GF-D8 (cell line): ENCODE data around the gene KLHDC2.
A peak's percentile ranks its signal among the peaks of the same experiment; 100 is the strongest.
"Not testable (repeated sequence)": the region's sequence is repeated elsewhere in the genome, so short reads cannot be mapped to it uniquely, and the experiment has no call there.

Experiments
- DNase-seq: peaks from one replicate; lab custom pipeline; 2025; lab: John Stamatoyannopoulos, UW

KLHDC2 gene, protein sequence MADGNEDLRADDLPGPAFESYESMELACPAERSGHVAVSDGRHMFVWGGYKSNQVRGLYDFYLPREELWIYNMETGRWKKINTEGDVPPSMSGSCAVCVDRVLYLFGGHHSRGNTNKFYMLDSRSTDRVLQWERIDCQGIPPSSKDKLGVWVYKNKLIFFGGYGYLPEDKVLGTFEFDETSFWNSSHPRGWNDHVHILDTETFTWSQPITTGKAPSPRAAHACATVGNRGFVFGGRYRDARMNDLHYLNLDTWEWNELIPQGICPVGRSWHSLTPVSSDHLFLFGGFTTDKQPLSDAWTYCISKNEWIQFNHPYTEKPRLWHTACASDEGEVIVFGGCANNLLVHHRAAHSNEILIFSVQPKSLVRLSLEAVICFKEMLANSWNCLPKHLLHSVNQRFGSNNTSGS

DNA sequence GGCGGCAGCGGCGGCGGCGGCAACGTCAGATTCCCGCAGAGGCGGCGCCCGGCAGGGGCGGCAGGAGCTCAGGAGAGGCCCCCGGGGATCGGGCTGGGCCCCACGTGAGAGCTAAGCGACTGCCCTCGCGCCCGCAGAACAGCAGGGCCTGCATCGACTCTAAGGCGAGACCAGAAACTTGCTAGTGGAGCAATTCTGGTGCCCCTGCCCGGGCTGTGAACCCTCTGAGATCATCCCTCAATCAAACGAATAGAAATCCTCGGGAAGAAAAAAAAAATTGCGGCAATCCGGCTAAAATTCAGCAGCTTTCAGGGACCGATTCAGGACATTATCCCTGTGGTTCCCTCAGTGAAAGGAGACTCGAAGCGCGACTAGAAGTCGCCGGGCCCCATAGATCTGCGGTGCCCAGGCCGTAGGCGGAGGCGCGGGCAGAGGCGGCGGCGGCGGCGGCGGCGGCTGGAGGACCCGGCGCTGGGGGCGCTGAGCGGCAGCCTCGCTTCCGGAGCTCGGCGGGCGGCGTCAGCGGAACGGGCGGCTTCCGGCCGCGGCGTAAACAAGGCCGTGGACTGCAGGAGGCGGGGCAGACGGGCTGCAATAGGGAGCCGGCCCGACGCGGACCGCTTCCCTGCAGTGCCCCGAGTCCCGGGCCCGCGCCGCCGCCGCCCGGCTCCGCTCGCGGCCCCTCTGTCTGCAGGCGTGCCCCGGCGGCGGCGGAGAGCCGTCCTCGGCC, at the start of gene KLHDC2:
TSS of gene KLHDC2 (plus strand) at position 583 of the 730 bp plus-strand sequence. CDS start 316 bp downstream, outside the sequence.
- DNase-seq = peak; percentile 74

DNA sequence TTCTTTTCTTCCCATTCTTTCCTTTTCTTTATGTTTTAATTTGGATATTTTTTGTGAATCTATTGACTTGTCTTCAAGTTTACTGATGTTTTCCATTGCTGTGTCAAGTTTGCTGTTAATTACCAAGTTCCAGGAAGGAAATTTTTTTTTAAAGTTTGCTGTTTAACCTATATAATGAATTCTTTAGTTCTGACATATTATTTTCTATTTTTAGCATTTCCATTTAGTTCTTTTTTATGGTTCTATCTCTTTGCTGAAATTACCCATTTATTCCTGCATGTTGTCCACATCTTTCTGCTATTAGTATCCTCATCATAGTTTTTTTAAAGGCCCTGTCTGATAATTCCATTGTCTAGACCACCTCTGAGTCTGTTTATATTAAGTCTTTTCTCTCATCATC, 47.2 kb upstream of the KLHDC2 start:
- no peak for DNase-seq

DNA sequence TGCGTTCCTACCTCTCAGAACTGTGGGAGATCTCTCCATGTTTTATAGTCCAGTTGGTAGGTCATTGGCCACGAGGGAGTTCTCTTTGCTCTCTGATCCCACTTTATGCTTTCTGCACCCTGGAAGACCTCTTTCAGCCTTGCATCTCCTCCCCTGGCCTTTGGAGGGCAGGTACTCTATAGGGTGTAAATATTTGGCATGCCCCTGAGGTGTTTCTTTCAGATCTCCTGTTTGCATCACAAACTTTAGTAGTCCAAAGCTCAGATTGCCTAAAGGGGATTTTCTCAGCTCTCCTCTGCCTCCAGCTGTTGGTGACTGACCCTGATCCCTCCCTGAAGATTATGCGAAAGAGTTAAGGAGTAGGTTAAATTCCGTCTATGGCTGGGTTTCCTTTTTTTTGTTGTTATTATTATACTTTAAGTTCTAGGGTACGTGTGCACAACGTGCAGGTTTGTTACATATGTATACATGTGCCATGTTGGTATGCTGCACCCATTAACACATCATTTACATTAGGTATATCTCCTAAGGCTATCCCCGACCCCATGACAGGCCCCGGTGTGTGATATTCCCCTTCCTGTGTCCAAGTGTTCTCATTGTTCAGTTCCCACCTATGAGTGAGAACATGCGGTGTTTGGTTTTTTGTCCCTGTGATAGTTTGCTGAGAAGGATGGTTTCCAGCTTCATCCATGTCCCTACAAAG, 46.1 kb upstream of the KLHDC2 start:
- not testable (repeated sequence) for DNase-seq

DNA sequence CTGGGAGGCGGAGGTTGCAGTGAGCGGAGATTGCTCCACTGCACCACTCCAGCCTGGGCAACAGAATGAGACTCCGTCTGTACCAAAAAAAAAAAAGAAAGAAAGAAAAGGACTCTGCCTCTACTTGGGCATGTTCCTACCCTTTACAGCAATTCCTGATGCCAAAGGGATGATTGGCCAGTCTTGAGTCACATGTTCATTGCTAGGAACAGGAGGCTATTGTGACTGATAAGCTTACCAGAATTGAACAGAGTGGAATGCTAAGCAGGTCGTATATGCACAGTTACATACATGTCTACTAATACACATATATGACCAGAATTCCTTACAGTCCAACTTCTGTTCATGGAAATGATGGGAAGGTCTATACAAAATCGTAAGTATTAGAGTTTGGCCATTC, 40.8 kb upstream of the KLHDC2 start:
- no peak for DNase-seq

DNA sequence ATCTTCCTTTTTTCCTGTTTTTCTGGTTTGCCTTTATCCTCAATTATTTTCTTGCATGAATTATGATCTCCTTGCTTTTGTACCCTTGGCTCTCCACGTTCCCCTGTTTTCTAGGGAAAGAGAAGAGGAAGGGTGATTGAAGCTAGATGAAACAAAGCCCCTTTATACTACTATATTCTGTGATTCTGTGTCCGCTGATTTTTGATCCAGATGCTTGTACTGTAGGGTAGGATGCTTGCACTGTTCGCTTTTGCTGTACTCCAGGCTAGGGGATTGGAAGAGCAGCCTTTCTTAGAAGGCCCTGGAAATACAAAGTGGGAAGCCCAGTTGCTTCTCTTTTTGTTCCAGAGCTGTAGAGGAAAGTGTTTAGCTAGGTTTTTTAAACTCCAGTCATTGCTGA, 35.1 kb upstream of the KLHDC2 start:
- DNase-seq = no peak

DNA sequence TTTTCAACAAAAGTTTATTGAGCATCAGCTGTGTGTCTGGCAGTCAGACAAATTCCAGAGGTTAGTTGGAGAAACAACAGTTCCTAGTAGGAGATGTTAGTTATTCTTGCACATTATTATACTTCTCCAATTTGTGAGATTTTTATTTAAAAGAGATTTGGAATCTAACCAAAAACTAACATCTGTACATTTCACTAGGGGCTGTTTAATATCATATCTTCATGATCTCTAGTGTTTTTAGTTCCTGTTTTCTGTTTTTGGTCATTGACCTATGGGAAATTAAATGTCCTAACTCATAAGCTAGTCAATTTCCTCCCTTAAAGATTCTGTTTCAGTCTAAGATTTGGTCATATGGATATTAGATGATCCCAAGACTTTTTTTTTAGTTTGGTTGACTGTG, 34.1 kb upstream of the KLHDC2 start:
- no peak for DNase-seq

DNA sequence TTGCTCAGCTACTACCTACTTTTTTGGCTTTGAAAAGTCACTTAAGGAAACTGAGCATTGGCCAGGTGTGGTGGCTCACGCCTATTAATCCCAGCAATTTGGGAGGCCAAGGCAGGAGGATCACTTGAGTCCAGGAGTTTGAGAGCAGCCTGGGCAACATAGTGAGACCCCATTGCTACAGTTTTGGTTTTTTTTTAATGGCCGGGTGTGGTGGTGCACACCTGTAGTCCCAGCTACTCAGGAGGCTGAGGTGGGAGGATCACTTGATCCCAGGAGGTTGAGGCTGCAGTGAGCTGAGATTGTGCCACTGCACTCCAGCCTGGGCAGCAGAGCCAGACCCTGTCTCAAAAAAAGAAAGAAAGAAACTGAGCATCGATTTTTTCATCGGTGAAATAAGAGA, 32.3 kb upstream of the KLHDC2 start:
- DNase-seq = not testable (repeated sequence)

DNA sequence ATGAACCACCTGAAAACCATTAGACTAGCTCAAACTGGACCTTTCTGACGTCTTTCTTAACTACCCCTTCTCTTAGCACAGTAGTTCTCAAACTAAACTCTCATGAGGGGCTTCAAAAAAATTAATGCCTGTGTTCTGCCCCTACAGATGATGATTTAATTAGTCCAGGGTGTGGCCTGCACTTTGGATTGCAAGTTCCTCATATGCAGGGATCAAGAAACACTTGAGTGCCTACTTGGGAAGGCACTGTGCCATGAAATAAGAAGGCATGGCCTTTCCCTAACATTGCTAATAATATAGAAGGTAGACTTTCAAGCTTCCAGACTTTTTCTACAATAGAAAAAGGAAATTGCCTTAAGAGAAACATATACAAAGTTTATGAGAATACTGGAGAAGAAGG, 22.8 kb upstream of the KLHDC2 start:
- no peak for DNase-seq

DNA sequence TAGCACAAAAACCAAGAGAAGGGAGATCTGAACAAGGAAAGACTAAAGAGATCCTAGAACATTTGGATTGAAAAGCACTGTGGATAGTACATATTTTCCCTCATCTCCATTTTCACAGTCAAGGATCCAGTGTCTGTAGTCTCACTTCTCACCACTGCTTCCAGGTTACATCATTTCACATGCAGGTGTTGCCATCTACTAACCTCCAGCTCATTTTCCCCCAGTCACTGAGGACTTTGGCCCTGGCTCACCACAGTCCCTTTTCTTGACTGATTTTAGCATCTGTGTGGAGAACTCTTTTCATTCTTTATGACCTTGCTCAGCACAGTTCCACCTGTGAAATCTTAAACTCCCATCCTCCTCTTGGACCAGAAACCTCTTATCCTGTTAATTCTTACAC, 21.5 kb upstream of the KLHDC2 start:
- not testable (repeated sequence) for DNase-seq

DNA sequence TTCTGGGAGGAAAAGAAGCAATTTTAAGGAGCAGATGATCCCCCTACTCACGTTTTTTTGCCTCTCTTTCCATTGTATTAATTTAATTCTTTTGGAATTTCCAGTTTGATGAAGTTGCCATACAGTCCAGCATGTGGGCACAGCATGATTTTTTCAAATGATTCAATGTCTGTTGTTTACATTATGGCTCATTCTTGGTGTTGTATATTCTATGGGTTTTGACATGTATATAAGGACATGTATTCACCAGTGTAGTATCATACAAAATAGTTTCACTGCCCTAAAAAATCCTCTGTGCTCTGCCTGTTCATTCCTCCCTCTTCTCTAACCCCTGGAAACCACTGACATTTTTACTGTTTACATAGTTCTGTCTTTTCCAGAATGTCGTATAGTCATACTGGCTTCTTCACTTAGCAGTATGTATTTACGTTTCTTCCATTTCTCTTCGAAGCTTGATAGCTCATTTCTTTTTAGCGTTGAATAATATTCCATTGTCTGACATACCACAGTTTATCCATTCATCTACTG, 13.3 kb upstream of the KLHDC2 start:
- no peak for DNase-seq

DNA sequence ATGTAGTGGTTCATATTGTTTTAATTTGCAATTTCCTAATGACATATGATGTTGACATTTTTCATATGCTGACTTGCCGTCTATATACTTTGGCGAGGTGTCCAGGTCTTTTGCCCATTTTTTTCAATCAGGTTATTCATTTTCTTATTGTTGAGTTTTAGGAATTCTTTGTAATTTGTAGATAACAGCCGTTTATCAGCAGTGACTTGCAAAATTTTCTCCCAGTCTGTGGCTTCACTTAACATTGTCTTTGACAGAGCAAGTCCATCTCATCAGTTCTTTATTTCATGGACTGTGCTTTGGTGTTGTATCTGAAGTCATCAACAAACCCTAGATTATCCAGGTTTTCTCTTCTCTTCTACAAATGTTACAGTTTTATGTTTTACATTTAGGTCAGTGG, 12.6 kb upstream of the KLHDC2 start:
- no peak for DNase-seq

DNA sequence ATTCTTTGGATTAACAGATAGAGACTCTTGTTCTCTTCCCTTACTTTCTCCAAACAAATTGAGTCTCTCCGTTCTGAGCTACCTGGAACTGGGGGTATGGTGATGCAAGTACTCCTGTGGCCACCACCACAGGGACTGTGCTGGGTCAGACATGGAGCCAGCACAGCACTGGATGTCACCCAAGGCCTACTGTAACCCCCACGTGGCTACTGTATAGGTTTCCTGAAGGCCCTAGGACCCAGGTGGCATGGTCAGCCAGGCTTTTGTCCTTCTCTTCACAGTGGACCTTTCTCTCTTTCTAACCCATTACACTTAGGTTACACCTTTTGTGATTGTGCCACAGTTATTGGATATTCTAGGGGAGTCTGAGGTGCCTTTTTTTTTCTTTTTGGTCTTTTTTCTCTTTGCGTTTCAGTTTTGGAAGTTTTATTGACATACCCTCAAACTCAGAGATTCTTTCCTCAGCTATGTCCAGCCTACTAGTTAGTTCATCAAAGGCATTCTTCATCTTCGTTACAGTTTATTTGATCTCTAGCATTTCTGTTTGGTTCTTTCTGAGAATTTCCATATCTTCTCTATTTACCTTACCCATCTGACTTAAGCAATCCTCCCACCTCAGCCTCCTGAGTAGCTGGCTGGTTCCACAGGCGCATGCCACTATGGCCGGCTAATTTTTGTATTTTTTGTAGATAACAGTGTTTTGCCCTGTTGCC, 6.0 kb upstream of the KLHDC2 start:
- DNase-seq = no peak

DNA sequence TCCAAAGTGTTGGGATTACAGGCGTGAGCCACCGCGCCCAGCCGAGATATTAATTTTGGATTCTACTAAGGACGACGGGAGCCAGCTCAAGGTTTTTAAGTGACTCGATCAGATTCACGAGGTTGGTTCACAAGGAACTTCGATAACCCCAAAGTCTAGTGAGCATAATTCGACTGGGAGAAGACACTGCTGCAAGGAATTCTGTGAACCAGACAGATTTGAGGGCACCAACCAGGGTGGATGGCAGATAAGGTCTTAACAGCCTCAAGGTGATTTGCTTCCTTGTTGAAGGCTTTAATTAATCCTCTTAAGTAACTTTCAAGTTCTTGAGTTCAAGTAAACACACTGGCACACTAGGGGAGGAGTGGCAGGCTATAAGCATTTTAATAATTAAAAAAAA, 1.1 kb upstream of the KLHDC2 start:
- no peak for DNase-seq

DNA sequence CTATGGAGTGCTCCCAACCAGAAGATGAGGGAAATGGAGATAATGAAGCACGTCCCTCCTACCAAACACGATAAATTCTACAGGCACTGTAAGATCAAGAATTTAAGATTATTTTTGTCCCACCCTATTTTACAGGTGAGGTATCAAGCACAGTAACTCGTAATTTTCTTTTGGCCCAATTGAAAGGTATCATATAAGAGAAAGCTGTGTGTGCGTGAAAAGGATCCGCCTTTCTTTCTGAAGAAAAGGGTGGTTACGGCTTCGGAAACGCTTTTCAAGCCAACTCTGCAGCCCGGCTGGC, 733 bp upstream of the KLHDC2 start:
- DNase-seq = no peak

DNA sequence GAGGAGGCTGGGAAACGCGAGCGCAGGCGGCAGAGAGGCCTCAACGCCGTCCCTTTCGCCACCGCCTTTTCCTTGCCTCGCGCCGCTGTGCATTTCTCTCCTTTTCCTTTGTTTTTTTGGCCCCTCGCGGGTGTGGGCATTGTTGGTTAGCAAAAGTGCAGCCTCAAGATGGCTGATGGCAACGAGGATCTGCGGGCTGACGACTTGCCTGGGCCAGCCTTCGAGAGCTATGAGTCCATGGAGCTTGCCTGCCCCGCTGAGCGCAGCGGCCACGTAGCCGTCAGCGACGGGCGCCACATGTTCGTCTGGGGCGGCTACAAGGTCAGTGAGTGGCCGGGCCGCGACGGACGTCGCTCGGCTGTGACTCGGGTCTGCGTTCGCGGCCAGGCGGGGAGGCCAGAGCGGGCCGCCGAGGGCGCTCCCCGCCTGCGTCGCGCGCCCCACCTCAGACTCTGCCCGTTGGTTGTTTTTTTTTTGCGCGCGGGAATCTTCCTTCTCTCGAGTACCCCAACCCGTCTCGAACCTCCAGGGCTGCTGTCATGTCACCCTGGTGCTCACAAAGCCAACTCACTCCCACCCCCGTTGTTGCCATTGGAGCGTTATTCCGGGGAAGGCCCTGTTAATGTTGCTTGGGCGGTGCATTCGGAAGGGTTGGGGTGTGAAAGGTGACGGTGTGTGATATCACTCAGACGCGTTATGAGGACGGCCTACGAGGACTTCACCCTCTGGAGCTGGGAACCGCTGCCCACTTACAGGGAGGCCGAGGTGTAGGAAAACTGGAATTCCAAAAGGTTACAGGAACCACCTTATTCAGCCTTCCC, 558 bp downstream of the KLHDC2 start:
- DNase-seq = no peak

DNA sequence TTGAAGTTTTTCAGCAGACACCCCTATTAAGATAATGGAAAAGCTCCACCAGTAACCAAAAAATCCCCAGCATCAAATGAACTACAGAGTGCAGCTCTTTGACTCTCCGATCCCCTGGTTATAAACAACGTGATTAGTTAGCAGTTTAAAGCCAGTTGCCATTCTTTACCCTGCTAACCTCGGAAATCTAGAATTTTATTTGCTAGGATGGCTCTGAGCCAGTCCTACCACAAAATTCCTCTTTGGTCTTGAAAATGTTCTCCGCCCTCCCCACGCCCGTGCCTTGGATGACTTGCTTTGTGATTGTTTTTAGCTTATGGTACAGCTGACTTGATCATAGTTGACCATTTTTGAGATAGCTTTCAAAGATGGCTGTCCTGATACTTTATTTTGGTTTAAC, 1.2 kb downstream of the KLHDC2 start:
- no peak for DNase-seq

DNA sequence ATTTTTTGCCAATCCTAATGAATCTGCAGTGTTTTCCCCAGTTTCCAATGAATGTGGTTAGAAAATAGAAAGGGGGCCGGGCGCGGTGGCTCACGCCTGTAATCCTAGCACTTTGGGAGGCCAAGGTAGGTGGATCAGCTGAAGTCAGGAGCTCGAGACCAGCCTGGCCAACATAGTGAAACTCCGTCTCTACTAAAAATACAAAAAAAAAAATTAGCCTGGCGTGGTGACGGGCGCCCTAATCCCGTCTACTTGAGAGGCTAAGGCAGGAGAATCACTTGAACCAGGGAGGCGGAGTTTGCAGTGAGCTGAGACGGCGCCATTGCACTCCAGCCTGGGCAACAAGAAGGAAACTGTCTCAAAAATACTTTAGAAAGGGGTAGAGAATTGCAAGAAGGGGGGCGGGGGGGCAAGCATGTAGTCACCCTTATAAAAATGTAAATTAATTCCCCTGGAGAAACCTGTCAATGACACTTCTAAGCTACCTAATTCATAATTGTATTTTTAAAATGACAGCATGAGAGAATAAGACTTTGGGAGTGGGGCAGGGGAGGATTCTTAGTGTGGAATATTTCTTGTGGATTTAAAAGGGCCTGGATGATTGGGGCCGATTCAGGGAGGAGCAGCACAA, 1.7 kb downstream of the KLHDC2 start:
- no peak for DNase-seq

DNA sequence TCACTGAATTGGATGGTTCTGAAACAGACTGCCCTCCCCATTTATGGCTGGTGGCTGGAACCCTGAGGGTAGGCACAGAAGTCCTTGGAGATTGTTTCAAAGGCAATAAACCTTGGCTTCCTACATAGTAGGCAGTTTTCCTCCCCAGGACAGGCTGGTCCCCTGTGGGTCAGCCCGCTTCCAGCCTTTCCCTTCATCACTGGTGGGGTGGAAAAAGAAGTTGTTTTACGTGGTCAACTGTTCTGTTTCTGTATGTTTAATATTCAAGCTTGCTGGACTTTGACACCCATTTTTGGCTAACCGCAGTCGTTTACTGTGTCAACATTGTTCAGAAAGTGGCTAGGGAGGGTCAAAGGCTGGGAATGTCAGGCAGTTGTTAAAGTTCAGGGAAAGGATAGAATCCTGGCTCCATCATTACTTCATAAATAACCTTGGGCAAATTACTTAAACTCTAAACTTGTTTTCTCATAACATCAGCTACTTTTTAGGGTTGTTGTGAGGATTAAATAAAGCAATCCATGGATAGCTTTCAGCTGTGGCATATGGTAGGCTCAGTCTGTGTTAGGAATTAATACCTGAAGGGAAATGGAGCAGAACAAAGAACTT, 2.4 kb downstream of the KLHDC2 start:
- DNase-seq = no peak

DNA sequence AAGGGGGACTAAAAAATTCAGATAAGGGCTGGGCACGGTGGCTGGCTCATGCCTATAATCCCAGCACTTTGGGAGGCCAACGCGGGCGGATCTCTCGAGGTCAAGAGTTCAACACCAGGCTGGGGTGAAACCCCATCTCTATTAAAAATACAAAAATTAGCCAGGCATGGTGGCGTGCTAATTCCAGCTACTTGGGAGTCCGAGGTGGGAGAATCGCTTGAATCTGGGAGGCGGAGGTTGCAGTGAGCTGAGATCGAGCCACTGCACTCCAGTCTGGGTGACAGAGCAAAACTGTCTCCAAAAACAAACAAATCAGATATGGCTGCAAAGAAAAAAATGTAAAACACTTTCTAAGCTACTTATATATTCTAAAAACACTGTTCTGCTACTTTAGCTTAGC, 3.7 kb downstream of the KLHDC2 start:
- not testable (repeated sequence) for DNase-seq

DNA sequence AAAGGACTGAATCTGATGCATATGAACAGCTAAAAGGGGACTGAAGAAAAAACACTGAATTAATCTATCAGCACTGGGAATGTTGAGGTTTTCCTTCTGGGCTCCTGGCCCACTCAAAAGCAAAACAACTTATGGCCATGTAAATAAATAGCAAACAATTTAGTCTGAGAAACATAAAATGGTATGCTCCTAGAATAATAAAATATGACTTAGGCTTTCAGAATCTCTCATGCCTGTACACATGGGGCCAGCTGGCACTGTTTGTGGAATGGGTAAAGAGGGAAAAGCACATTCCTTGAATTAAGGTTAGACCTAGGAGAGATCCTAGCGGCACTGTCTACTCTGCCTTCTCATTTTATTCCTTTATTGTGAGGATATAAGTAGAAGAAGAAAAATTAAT, 6.2 kb downstream of the KLHDC2 start:
- DNase-seq = no peak
